ENCODE results near the gene MARCHF4.

The MARCHF4 gene

DNA sequence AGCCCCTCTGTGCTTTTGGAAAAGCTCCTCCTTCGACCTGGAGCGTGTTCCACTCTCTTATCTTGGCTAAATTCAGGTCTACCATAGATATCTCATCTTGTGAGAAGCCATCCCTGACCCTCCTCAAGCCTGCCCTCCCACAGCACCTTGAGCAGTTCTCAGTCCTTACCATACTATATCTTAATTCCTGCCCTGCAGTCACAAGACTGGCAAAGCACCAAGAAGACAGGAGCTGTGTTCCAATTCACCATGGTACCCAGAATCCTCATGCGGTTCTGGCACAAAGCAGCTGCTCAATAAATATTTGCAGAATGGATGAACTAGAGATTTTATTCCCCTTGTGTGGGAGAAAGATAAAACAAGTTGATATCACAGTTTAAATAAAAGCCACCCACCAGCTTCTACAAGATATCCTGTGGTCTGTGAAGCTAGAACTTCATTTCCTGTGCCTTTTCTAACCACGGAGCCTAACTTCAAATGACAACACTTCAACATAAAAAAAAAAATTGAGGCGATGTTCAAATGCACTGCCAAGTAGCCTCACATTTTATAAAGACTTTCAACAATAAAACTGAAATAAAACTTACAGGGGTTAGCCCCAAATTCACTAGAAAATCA is 19.5 kb downstream of the MARCHF4 start:
- DNase-seq = no peak

DNA sequence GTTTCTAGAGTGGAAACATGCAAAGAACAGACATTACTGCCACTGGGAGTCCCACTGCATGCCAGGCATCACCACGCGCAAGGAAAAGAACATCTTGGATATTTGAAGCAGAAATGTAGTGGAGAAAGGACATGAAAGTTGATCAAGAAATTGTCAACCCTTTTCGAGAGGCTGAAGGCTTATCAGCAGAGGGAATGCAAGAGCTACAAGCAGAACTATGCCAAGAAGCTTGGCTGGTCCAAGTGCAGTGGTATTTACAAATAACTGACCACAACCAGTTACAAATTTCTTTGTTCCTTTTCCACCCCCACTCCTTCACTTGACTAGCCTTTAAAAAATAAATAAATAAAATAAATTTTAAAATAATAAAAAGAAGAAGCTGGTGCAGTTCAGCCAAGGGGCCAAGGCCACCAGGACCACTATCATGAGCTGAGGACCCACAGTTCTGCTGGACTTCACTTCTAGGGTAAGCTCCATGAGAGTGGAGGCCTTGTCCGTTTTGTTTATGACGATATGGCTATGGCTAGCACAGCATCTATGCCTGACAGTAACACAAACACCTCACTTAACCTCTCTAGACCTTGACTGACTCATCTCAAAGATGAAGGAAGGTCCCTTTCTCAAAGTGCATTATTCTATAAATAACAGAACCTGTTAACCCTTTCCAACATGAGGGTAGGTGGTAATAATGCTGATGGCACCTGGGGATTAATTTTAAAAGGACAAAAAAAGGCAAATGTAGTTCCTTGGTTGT is 20.9 kb downstream of the MARCHF4 start:
- no peak for DNase-seq

DNA sequence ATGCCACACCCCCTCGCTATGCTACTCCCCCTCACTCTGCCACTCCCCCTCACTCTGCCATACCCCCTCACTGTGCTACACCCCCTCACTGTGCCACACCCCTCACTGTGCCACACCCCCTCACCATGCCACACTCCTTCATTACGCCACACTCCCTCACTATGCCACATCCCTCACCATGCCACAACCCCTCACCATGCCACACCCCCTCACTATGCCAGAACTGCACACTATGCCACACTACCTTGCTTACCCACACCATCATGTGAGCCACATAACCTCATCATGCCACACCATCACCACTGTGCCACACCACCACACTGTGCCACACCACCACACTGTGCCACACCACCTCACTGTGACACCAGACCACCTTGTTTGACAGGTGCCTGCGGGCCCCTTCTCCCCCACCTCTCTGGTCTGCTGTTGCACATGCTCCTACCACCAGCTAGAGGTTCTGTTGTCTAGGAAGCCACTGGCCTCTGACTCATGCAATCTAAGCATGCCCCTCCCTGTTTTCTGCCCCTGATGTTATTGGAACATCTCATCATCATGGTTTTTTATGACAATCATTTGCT is 22.0 kb downstream of the MARCHF4 start:
- no peak for DNase-seq

DNA sequence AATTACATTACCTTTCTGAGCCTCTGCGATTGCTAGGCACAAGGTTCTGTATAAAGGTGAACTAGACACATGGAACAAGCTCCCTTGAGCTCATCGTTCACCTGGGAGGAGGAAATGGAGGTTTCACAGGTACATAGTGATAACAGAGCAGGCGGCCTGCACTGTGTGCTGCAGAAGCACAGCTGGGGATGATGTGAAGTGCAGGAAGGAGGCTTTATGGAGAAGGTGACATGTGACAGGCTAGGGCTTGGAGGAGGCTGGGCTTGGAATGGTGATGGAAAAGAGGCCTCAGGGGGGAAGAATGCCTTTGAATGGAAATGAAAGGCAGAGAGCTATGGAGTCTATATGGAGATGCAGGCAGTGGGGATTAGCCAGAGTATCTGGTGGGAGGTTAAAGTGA is 22.9 kb downstream of the MARCHF4 start:
- DNase-seq = no peak

DNA sequence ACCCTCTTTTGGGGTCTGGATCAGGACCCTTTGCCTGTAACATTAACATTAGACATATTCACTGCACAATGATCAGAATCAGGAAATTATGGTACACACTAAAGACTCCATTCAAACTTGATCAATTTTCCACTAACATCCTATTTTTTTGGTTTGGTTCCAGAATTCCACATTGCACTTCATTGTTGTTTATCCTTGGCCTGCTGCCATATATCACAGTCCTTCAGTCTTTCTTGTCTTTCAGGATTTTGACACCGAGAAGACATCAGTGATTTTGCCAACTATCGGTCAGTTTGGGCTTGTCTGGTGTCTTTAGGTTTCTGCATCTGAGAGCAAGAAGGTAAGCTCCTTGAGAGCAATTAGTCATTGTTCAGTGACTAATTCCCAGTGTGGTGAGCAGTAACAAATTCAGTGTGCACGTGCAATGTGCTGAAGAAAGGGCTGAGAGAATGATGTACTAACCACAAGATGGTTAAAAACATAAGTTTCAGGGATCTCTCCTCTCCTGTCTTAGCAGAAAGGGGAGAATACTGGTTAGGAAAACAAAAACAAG is 23.5 kb downstream of the MARCHF4 start:
- no peak for DNase-seq

DNA sequence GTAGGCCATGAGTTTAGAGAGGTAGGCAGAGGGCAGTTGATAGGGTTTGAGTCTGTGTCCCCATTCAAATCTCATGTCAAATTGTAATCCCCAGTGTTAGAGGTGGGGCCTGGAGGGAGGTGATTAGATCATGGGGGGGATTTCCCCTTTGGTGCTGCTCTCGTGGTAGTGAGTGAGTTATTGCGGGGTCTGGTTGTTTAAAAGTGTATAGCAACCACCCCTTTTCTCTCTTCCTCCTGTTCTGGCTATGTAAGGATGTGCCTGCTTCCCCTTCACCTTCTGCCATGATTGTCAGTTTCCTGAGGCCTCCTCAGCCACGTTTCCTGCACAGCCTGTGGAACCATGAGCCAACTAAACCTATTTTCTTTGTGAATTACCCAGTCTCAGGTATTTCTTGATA is 25.5 kb downstream of the MARCHF4 start:
- no peak for DNase-seq

DNA sequence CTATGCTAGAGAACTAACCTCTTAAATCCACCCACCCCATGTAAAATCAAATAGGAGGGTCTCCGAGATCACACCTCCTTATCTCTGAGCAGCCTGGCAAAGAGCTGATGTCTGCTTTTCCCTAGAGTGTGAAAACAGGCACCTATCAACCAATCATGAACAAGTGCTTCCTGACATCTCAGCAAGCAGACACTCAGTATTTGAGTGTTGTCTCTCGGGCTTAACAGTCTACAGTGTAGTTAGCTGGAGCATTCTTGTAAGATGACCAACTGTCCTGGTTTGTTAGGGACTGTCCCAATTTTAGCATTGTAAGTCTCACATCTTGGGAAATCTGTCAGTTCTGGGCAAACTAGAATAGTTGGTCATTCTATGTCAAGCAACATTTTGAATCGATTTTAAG is 26.4 kb downstream of the MARCHF4 start:
- no peak for DNase-seq

DNA sequence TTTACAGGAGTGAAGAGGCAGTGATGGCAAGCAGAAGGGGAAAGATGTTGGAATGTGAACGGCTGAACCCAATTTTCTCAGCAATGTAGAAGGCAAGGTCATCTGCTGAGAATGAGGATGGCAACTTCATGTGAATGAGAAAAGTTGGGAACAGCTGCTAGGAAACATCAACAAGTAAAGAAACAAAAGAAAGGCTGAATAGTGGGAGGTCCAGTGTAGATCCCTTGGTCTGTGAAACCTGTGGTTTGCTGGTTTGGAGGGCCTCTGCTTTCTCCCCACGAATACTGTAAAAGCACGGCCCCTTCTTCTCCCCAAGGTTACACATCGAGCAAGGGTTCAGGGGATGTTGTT is 27.4 kb downstream of the MARCHF4 start:
- no peak for DNase-seq

DNA sequence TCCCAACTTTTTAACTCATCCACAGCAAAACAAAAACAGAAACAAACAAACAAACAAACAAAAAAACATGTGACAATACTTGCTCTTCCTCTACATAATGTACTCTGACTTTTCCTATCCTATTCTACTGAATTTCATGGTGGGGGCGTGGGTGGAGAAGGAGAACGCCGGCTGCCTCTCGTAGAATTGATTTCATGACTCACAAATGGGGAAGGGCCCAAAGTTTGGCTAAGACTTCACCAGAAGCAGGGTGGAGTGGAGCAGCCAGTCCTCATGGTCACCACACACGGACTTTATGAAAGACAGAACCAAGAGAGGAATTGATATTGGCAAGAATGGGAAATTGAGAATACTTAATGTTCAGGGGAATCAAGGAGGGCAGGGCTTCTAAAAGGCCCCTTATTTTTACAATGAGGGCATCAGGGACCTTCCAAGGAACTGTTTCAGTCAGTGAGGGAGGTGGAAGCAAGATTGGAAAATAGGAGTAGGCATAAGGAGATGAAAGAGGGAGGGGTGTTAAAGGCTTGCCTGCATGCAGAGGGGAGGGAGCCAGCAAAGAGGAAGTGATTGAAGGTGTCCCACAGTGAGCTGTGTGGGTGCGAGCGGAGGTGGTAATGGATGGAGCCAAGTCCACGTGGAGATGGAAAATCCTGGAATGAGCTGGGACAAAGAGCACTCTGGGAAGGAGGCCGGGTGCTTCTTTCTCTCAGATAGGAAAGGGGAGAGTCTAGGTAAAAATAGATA is 27.9 kb downstream of the MARCHF4 start:
- no peak for DNase-seq

DNA sequence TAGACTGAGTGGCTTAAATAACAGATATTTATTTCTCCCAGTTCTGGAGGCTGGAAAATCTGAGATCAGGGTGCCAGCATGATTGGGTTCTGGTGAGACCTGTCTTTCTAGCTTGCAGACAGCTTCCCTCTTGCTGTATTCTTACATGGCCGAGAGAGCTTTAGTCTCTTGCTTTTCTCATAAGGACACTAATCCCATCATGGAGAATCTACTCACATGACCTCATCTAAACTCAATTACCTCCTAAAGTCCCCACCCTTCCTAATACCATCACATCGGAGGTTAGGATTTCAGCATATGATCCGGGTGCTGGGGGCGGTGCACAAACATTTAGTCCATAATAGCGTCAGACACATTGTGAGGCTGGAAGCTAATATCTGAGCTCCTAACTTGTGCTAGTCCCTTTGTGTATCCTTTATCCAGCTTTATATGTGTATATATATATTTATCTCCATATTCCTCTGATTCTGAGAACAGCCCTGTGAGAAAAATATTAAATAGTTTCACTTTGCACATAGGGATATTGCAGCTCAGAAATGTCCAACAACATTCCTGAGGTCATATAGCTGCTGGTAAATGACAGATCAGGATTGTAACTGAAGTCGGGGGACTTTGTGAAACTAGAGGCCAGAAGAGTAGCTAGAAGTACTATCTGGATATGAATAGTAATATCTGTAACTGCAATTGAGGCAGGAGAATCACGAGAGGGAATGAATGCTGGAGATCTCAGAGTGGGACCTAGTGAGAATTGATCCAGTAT is 28.9 kb downstream of the MARCHF4 start:
- DNase-seq = no peak

DNA sequence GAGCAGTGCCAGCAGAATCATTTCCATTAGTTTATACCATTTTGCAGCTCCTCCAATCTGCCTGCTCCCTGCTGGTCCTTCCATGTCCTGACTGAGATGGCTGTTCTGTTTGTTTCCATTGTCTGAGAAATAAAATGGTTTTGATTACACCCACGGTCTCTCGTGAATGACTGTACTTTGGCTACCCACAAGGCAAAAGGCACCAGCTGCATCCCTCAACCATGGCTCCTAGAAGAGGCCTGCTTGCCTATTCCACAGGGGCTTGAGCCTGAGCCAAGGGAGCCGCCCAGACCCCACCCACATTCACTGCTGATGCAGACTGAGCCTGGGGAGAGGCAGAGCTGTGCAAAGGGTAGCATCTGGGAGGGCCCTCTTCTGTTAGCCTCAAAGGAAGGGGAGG is 31.2 kb downstream of the MARCHF4 start:
- no peak for DNase-seq

DNA sequence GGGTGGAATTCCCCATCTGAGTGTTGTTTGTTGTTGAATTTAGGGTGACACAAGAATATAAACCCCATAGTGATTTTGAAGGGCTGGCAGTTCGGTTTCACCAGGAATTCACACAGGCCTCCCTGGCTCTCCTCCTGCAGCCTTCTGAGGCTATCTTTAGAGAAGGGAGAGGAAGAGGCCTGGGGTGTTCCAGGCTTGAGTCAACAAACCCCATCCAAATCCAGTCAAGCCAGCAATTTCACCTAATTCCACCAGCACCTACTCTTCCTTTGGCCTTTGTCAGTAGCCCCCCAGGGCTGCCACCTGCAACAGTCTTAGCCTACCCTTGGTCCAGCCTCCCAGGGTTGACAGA is 32.0 kb downstream of the MARCHF4 start:
- DNase-seq = no peak

DNA sequence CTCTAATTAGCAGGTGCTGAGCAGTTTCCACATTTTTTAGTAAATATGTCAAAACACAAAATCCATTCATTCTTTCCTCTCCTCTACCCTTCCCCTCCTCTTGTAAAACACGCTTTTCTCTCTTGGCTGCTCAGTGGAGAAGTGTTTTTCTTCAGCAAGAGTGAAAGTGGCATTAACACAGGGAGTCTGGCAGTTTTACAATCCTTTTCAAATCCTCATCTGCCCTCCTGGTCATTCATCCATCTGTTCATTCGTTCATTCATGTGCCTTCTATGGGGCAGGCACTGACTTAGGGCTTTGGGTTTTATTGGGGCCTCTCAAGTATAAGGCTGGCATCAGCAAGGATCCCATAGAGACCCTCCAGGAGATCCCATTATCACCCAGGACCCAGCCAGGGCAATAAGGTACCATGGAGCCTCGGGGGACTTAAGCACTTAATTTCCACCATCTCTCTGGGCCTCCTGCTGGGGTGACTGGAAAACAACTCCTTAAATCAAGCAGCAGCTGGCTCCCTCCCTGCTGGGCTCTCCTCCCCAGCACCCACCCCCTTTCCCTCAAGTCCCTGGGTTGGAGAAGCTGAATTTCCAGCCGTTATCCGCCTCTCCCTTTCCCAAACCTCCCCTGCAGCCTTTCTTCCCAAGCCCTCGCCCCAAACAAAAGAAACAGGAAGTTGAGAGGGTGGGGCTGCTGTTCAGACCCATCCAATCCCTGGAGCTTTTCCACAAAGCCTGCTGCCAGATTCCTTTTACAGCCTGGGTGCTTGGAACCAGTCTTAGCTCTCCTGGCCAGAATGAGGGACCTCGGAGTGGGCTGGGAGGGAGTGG is 32.6 kb downstream of the MARCHF4 start:
- peak in 7 of 56 donors; percentile 4 to 43 (median 10) for DNase-seq

DNA sequence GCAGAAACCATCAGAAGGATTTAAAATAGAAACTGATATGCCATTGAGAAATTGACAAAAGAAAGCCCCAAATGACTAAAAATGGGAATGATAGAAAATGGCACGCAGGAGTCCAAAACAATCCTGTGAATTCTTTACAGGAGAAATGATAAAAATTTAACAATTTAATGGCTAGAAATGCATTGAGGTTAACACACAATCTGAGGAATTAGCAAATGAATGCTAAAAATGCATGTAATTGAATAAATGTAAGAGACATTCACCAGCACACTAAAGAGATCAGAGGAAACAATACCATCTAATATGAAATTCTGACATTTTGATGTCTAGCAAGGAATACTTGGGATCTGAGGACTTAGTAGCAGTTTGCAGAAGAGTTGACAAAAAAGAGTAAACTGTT is 37.0 kb downstream of the MARCHF4 start:
- DNase-seq = no peak

DNA sequence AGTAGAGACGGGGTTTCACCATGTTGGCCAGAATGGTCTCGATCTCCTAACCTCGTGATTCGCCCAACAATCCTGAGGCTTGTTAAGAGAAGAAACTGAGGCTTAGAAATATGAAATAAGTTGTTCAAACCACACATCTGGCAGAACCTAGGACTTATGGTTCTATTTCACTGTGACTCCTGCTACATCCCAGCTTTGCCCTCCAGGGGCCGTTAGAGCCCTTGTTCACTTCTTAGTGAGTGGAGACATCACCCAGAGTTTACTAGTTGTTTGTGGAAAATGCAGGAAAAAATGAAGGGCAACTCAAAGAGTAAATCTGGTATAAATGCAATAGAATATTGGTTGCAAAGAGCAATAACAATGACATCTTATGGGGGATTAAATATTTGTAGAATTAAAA is 43.9 kb downstream of the MARCHF4 start:
- DNase-seq = no peak

DNA sequence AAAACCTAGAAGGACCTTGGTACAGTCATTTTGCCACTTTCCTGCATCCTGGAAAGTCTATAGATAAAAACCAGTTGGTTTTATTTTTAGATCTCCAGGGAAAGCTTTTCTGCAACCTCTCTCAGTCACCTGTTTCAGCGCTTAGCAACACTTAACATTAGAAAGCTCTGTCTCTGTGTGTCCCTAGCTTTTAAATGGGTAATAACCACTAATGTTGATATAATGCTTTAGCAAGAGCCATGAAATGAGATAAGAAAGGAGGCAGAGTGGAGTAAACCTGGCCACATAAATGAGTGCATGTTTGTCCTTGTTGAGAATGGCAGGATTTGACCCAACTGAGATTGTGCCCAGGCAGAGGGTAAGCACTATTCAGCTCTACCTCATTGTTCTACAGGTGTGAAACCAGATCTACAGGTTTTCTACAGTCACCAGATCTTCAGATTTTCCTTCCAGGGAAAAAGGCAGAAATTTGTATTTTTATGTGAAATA is 44.8 kb downstream of the MARCHF4 start:
- DNase-seq = no peak

Measured in nucleus accumbens (tissue), 56 donors.